ENCODE measurements around the gene CCL19. TPM values are rescaled to one million over a fixed set of nuclear protein-coding genes. Genes with fewer than 3 reads are reported as not detected.

Gene CCL19
- polyA plus RNA-seq, 1 of the 3 experiments (the other 2 are of a cell fraction), result not detected

DNA sequence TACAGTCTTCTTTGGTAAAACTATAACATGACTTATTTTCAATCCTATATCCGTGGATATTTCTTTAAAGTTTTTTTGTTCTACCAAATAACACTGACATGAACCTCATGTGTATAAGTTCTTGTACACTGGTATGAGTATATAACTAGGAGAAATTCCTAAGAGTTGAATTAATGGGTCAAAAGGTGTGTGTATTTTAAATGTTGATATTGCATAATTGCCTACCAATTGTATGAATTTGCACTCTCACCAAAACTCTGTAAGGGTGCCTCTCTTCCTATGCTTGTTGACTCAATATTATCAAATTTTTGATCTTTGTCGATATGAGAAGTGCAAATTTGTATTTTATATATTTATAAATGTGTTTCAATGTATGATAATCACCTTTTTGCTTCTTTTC is 41.8 kb upstream of the CCL19 start (continued):
- TF ChIP-seq EP300 (IDR thresholded peaks at IDR 0.05; ENCODE audit: borderline replicate concordance in 1 of 2, low read depth in 1 of 2, low read length in 1 of 2), result no peak
- TF ChIP-seq, protein P1, sequence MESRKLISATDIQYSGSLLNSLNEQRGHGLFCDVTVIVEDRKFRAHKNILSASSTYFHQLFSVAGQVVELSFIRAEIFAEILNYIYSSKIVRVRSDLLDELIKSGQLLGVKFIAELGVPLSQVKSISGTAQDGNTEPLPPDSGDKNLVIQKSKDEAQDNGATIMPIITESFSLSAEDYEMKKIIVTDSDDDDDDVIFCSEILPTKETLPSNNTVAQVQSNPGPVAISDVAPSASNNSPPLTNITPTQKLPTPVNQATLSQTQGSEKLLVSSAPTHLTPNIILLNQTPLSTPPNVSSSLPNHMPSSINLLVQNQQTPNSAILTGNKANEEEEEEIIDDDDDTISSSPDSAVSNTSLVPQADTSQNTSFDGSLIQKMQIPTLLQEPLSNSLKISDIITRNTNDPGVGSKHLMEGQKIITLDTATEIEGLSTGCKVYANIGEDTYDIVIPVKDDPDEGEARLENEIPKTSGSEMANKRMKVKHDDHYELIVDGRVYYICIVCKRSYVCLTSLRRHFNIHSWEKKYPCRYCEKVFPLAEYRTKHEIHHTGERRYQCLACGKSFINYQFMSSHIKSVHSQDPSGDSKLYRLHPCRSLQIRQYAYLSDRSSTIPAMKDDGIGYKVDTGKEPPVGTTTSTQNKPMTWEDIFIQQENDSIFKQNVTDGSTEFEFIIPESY (IDR thresholded peaks at IDR 0.05; ENCODE audit: borderline replicate concordance, low read depth), result no peak

DNA sequence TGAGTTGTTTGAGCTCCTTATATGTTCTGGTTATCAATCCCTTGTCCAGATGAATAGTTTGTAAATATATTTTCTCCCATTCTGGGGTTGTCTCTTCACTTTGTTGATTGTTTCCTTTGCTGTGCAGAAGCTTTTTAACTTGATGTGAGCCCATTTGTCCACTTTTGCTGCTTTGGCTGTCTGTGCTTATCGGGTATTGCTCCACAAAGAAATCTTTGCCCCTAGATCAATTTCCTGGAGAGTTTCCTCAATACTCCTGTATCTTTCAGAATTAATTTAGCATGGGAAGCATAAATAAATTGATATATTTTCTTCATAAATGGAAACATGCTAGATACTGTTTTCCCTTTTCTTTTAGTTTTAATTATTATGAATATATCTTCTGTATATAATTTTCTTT is 41.4 kb upstream of the CCL19 start:
- Histone ChIP-seq H3K27ac (ENCODE audit: low read depth in 2 of 2, low read length in 1 of 2) (no peak overlapping the region), H4K20me1 (ENCODE audit: insufficient read depth) (no peaks in the 10 kb centered on the region), H3K36me3 (replicated peaks in 1 of 2; ENCODE audit: control insufficient read depth in 1 of 2, insufficient read depth in 2 of 2, low read length in 1 of 2) (no peaks in the 10 kb centered on the region), H3K9me3 (no peaks in the 10 kb centered on the region), H2AFZ (ENCODE audit: low read depth) (no peak overlapping the region), H3K27me3 (ENCODE audit: insufficient read depth) (no peaks in the 10 kb centered on the region), H3K4me2 (no peak overlapping the region), H3K4me3 (ENCODE audit: low read depth in 2 of 2, low read length in 1 of 2) (no peak overlapping the region), H3F3A (replicated peaks; ENCODE audit: insufficient read depth) (no peaks in the 10 kb centered on the region), H3K9me2 (no peaks in the 10 kb centered on the region), H3K79me2 (ENCODE audit: insufficient read depth) (no peaks in the 10 kb centered on the region), H3K4me1 (ENCODE audit: control insufficient read depth in 1 of 2, insufficient read depth in 2 of 2, low read depth in 1 of 2, low read length in 1 of 2) (no peaks in the 10 kb centered on the region), H3K9ac (no peak overlapping the region)
- TF ChIP-seq EZH2phosphoT487 (IDR thresholded peaks at IDR 0.05; ENCODE audit: borderline replicate concordance, low read depth) (no peak), NRF1 (IDR thresholded peaks at IDR 0.05; ENCODE audit: low read depth, low read length) (no peak), JUND (IDR thresholded peaks at IDR 0.05) (no peak), ELF1 (IDR thresholded peaks at IDR 0.05) (no peak), RAD21 (IDR thresholded peaks at IDR 0.05; ENCODE audit: low read length) (no peak), NFIC (IDR thresholded peaks at IDR 0.05; ENCODE audit: borderline replicate concordance) (no peak), GABPA (IDR thresholded peaks at IDR 0.05; ENCODE audit: low read depth) (no peak), CHD2 (IDR thresholded peaks at IDR 0.05; ENCODE audit: low read length, partially characterized antibody) (no peak), TEAD4 (IDR thresholded peaks at IDR 0.05; ENCODE audit: borderline replicate concordance, insufficient read depth) (no peak), RXRA (IDR thresholded peaks at IDR 0.05; ENCODE audit: borderline replicate concordance, low read depth) (no peak), FOXM1 (IDR thresholded peaks at IDR 0.05; ENCODE audit: low read depth) (no peak), SMC3 (IDR thresholded peaks at IDR 0.05; ENCODE audit: low read depth, low read length) (no peak)
- TF ChIP-seq, protein P2, sequence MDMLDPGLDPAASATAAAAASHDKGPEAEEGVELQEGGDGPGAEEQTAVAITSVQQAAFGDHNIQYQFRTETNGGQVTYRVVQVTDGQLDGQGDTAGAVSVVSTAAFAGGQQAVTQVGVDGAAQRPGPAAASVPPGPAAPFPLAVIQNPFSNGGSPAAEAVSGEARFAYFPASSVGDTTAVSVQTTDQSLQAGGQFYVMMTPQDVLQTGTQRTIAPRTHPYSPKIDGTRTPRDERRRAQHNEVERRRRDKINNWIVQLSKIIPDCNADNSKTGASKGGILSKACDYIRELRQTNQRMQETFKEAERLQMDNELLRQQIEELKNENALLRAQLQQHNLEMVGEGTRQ (IDR thresholded peaks at IDR 0.05; ENCODE audit: borderline replicate concordance, low read depth, low read length), result no peak
- TF ChIP-seq, protein P3, sequence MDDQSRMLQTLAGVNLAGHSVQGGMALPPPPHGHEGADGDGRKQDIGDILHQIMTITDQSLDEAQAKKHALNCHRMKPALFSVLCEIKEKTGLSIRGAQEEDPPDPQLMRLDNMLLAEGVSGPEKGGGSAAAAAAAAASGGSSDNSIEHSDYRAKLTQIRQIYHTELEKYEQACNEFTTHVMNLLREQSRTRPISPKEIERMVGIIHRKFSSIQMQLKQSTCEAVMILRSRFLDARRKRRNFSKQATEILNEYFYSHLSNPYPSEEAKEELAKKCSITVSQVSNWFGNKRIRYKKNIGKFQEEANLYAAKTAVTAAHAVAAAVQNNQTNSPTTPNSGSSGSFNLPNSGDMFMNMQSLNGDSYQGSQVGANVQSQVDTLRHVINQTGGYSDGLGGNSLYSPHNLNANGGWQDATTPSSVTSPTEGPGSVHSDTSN (IDR thresholded peaks at IDR 0.05), result no peak
- TF ChIP-seq, protein P1 (IDR thresholded peaks at IDR 0.05; ENCODE audit: borderline replicate concordance, low read depth), result no peak
- TF ChIP-seq, protein P4, sequence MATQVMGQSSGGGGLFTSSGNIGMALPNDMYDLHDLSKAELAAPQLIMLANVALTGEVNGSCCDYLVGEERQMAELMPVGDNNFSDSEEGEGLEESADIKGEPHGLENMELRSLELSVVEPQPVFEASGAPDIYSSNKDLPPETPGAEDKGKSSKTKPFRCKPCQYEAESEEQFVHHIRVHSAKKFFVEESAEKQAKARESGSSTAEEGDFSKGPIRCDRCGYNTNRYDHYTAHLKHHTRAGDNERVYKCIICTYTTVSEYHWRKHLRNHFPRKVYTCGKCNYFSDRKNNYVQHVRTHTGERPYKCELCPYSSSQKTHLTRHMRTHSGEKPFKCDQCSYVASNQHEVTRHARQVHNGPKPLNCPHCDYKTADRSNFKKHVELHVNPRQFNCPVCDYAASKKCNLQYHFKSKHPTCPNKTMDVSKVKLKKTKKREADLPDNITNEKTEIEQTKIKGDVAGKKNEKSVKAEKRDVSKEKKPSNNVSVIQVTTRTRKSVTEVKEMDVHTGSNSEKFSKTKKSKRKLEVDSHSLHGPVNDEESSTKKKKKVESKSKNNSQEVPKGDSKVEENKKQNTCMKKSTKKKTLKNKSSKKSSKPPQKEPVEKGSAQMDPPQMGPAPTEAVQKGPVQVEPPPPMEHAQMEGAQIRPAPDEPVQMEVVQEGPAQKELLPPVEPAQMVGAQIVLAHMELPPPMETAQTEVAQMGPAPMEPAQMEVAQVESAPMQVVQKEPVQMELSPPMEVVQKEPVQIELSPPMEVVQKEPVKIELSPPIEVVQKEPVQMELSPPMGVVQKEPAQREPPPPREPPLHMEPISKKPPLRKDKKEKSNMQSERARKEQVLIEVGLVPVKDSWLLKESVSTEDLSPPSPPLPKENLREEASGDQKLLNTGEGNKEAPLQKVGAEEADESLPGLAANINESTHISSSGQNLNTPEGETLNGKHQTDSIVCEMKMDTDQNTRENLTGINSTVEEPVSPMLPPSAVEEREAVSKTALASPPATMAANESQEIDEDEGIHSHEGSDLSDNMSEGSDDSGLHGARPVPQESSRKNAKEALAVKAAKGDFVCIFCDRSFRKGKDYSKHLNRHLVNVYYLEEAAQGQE (IDR thresholded peaks at IDR 0.05; ENCODE audit: low read depth, low read length), result no peak
- CTCF ChIA-PET, result no interaction called here
- no peak for DNase-seq
- POLR2A ChIA-PET, result no interaction called here
- WGBS (ENCODE audit: low lambda C conversion rate), result 76% methylated on average over 1 of the region's 1 CpG

Data from SK-N-SH (cell line).